Measurements from ENCODE around the gene PPP2R5A. TPM values are rescaled to one million over a fixed set of nuclear protein-coding genes. Genes with fewer than 3 reads are reported as not detected.

Gene PPP2R5A
- total RNA-seq, 1 experiment from 2014 or later = 22.0 TPM

DNA sequence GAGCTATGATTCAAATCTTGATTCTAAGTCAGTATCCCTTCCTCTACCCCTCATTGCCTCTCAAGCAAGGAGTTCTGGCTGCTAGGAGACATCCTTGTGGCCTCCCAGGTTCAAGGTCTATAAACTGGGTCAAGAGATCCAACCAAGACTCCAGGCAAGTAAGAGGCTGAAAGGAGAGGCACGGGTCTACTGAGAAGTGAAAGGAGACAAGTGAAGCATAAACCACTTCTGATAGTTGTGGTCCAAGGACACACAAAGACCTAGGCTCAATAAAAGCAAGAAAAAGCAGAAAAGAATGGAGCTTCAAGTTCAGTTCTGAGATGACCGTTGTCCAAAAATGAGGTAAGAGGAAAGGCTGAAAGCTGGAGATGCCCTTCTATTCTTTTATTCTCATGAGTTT lies 17.8 kb upstream of the PPP2R5A start:
- Histone ChIP-seq H4K20me1 (ENCODE audit: control insufficient read depth, insufficient read depth, insufficient read length) (no peaks in the 10 kb centered on the region), H3K14ac (ENCODE audit: insufficient read depth, low read length) (no peak overlapping the region), H3K4me2 (ENCODE audit: insufficient read depth, insufficient read length, low read length) (no peak overlapping the region), H3K27me3 (ENCODE audit: insufficient read depth, low read length) (no peaks in the 10 kb centered on the region), H2AK5ac (ENCODE audit: insufficient read length, low read length) (no peak overlapping the region), H2AFZ (ENCODE audit: low read length) (no peak overlapping the region), H3K79me1 (ENCODE audit: insufficient read depth, low read depth, low read length, poor library complexity, severe bottlenecking) (no peaks in the 10 kb centered on the region), H3K4ac (ENCODE audit: low read depth, low read length) (no peak overlapping the region), H3K18ac (ENCODE audit: insufficient read length, low read depth, low read length) (no peak overlapping the region), H3K23me2 (ENCODE audit: insufficient read length, low read depth, low read length, poor library complexity, severe bottlenecking) (no peaks in the 10 kb centered on the region), H3K79me2 (ENCODE audit: insufficient read depth, low read length) (no peaks in the 10 kb centered on the region), H3K4me1 (ENCODE audit: insufficient read depth, low read length) (no peaks in the 10 kb centered on the region), H3K27ac (ENCODE audit: insufficient read length, low read depth, low read length) (no peak overlapping the region), H2BK12ac (ENCODE audit: insufficient read length, low read depth, low read length) (no peak overlapping the region), H2BK120ac (ENCODE audit: low read depth, low read length, poor library complexity, severe bottlenecking) (no peak overlapping the region), H2BK15ac (ENCODE audit: low read depth, low read length) (no peak overlapping the region), H3K9ac (ENCODE audit: extremely low read depth, insufficient read length, low read length) (no peak overlapping the region), H3K9me3 (ENCODE audit: control insufficient read depth, low read depth, low read length) (no peaks in the 10 kb centered on the region), H4K8ac (replicated peaks; ENCODE audit: insufficient read length, low read depth, low read length) (no peak overlapping the region), H2BK5ac (ENCODE audit: insufficient read length, low read length) (no peak overlapping the region), H3T11ph (ENCODE audit: low read length) (no peak overlapping the region), H4K91ac (ENCODE audit: insufficient read length, low read depth, low read length) (no peak overlapping the region), H3K23ac (ENCODE audit: insufficient read length, low read depth, low read length) (no peak overlapping the region), H2BK20ac (ENCODE audit: low read depth, low read length, poor library complexity, severe bottlenecking) (no peak overlapping the region), H4K5ac (ENCODE audit: insufficient read length, low read depth, low read length) (no peak overlapping the region), H3K56ac (ENCODE audit: insufficient read length, low read depth, low read length) (no peak overlapping the region)
- TF ChIP-seq, protein P1, sequence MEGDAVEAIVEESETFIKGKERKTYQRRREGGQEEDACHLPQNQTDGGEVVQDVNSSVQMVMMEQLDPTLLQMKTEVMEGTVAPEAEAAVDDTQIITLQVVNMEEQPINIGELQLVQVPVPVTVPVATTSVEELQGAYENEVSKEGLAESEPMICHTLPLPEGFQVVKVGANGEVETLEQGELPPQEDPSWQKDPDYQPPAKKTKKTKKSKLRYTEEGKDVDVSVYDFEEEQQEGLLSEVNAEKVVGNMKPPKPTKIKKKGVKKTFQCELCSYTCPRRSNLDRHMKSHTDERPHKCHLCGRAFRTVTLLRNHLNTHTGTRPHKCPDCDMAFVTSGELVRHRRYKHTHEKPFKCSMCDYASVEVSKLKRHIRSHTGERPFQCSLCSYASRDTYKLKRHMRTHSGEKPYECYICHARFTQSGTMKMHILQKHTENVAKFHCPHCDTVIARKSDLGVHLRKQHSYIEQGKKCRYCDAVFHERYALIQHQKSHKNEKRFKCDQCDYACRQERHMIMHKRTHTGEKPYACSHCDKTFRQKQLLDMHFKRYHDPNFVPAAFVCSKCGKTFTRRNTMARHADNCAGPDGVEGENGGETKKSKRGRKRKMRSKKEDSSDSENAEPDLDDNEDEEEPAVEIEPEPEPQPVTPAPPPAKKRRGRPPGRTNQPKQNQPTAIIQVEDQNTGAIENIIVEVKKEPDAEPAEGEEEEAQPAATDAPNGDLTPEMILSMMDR (conservative IDR thresholded peaks at IDR 0.05) = no peak
- Mint-ChIP-seq H3K27me3 (ENCODE audit: low read depth) (peaks cover 1% of the 10 kb centered on the region), H3K27ac (no peak overlapping the region), H3K4me1 (peaks cover 9 to 10% of the 10 kb centered on the region in 2 experiments), H3K4me3 (no peak overlapping the region), H3K9me3 (no peaks in the 10 kb centered on the region), H3K36me3 (ENCODE audit: insufficient read depth in 1 of 3, low read depth in 3 of 3) (no peaks in the 10 kb centered on the region)
- no CpG with 5 or more reads among the region's 2 CpGs for WGBS (ENCODE audit: extremely low coverage, insufficient read length, low lambda C conversion rate)
- no peak for DNase-seq
